Measurements from ENCODE around the gene HINT3.
"Not testable (repeated sequence)": the region's sequence is repeated elsewhere in the genome, so short reads cannot be mapped to it uniquely, and the experiment has no call there.

The HINT3 gene

DNA sequence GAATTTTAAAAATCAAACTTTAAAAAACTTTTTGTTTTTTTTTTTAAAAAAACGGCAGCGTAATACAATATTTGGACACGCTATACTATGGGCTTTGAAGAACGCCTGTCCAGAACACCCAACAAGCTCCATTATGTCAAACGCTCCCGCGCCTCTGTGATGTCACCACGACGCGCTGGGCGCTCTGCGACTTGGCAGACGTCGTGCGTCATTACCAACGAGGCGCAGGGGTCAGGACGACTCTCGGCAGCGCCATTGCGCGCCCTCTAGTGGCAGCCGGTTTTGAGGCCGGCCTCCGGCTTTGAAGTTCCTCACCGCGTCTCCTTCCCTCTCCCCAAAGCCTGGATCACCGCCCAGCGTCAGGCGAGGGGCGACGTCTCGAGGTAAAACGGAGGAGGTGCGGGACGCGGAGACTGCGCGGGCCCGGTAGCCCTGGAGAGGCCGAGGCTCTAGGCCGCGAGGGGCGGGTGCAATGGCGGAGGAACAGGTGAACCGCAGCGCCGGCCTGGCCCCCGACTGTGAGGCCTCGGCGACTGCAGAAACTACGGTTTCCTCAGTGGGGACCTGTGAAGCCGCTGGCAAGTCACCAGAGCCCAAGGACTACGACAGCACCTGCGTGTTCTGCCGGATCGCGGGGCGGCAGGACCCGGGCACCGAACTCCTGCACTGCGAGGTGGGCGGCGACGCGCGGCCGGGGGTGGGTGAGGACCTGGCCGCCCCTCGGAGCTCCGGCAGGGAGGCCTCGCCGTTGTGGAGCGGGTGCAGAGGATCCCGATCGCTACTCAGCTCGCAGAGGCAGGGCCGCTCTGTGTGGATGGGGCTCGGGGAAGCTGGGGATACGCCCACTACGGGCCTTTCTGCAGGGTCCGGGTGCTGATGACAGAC lies at the start of gene HINT3:
Gene HINT3, plus strand, starts transcription at position 265 of the 885 bp plus-strand sequence. Its CDS starts 208 bp downstream, at position 473.
- DNase-seq, result peak; percentile 100

DNA sequence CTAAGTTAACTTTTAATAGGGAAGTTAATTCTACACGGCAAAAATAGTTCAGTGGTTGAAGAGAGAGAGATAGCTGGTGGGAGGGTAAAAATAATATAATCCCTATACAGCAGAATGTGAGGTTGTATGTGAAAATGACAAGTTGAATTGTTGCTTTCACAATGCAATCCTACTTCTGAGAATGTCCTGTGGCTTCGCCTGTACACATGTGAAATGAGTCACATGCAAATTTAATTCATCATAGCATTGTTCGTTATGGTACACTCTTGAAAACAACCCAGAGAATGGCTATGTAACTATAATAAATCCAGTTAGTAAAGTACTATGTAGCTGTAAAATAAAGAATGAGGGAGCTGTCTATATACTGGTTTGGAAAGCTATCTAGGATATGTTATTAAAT lies 46.0 kb upstream of the HINT3 start:
- DNase-seq, result no peak

DNA sequence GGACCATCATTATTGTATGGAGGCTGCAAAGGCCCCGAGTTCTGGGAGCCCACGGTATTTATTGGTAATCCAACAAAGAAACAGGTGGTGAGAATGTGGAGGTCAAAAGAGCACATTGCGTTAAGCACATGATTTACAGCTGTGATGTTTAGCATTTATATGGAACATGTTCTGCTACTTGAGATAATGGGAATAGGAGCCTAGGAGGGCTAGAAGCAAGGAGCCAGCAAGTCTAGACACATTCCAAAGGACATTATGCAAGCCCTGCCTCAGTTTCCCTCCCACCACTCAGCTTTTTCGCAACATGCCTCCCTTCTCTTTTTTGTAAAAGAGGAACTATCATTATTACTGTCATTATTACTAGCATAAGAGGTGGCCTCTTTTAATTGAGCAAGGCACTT lies 45.5 kb upstream of the HINT3 start:
- not testable (repeated sequence) for DNase-seq

DNA sequence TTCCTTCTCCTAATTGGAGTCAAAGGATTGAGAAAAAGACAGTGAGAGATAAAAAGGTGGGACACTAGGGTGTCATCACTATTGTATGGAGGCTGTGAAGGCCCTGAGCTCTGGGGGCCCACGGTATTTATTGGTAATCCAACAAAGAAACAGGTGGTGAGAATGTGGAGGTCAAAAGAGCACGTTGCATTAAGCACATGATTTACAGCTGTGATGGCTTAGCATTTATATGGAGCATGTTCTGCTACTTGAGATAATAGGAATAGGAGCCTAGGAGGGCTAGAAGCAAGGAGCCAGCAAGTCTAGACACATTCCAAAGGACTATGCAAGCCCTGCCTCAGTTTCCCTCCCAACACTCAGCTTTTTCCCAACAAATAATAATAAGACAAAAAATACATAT lies 44.1 kb upstream of the HINT3 start:
- not testable (repeated sequence) for DNase-seq

DNA sequence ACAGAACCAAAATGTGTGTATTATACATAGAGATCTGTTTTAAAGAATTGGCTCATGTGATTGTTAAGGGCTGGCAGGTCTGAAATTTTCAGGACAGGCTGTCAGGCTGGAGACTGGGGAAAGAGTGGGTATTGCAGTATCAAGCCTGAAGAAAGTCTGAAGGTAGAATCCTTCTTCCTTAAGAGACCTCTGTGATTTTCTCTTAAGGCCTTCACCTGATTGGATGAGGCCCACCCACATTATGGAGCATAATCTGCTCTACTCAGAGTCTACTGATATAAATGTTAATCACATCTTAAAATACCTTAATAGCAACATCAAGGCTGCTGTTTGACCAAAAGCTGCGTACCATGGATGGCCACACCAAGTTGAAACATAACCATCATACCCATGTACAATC lies 43.4 kb upstream of the HINT3 start:
- DNase-seq, result no peak

DNA sequence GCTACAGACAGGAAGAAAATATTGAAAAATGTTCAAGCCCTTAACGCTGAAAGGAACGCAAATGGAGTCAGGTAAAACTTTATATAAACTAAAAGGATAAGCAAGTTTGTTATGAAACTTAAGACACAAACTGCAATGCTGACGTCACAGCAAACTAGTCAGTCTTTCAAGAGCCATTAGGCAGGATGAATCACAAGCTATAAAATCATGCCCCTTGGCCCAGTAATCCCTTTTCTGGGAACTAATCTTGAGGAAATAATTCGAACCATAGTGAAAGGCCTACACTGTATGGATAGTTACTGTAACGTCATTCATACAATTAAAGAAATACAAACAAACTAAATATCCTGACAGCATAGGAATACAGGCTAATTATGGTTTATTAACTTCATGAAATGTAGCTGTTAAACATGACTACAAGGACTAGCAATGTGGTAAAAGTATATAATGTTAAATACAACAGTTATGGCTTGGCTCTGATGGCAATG lies 42.7 kb upstream of the HINT3 start:
- peak; percentile 12 for DNase-seq

DNA sequence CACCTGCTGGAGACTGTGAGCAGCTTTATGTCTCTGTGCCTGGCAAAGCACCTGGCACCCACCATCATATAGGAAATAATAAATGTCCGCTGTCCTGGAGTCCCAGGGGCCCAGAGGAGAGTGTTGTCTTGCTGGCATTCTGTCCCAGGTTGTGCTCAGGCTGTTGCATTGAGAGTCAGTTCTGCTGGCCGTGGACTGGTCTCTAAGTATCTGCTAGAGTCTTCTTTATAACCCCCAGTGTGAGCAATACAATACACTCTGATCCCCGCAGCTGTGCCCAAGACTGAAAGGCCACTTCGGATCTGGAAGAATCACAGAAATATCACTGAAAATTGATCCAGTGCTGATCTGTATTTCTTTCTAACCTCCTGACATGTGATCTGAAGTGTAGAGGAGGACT lies 38.3 kb upstream of the HINT3 start:
- no peak for DNase-seq

DNA sequence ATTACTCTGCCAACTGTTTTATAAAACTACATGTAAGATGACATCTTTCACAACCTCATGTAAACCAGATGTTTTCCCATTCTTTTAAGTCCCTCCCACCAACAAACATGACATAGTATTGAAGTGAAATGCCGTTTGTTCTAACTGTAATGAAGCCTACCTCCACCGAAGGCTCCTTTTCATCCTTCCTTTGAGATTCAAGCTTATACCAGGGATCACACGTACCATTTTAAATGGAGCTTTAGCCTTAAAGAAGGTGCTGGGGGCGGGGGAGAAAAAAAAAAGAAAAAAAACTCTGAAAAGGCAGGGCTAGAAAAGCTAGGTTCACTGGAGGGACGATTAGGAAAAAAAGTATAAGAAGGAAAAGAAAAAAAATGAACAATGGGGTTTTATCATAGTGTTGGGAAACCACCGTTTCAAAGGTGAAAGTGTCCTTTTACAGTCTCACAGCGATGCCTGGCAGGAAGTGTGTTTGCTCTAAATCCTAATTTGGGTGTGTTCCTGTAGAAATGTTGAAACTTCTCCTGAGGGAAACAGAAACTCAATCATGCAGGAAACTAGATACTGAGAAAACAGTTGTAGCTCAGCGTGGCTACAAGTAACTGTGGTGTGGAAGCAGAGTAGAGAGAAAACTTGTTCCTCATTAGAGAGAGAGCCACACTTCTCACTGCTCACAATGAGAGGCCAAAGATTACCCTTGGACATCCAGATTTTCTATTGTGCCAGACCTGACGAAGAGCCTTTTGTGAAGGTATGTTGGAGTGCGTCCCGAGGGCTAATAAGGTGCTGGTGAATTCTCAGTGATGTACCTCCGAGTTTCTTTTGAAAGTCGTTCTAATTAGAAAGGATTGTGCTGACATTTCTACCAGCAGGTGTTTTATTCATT lies 37.6 kb upstream of the HINT3 start:
- DNase-seq, result peak; percentile 95

DNA sequence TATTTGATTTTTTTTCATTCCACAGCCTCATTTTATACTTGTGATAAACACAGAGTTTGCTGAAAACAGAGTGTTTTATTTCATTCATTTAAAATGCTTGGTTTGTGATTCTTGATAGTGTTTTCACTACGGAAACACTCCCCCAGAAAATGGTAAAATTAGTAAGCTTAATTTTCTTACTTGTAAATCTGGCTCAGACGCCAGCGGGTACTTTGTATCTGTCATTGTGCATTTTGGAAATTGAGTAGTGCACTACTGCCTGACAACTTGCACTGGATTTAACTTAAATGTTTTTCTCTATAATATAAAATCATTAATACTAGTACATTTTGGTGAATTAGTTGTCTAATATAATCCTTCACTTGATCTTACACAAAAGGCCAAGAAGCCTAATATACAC lies 37.0 kb upstream of the HINT3 start:
- DNase-seq, result no peak

DNA sequence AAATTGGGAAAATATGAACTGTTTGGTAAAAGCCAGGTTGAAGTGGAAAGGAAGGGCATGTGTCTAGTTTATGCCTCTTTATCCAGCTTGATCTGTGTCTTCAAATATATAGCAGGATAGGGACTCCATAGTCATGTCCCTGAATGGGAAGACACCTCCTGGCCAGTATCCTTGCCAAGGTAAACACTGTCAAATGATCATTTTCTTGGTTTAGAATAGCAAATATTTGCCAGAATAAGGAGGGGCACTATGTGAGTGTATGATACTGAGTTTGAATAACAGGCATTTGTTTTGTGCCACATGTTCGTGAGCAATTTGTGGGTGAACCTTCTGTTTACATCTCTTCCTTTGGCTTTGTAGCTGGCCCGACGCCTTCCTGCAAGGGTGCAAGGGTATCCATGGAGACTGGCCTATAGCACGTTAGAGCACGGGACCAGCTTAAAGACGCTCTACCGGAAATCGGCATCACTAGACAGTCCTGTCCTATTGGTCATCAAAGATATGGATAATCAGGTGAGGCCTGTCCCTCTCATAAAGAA lies 34.2 kb upstream of the HINT3 start:
- peak; percentile 32 for DNase-seq

DNA sequence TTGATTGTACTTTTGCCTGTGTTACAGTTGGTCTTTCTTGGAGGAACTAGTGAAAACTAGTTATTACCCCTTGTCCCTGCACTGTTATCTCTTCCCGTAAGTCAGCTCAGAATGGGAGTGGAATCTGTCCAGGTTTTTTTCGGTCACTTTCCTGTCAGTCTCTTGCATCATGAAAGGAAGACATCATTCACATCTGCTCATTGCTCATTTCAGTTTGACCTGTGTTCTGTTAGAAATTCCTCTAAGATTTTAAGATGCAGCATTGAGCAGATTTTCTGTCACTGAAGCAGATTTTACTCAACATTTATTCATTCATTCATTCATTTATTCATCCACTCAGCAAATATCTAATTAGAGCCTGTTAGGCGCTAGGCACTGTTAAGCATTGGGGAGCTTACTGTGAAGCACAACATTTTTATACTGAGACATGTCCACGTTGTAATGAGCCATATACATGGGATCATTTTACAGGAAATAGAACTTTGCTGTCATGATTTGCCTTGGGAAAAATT lies 33.1 kb upstream of the HINT3 start:
- peak; percentile 86 for DNase-seq

DNA sequence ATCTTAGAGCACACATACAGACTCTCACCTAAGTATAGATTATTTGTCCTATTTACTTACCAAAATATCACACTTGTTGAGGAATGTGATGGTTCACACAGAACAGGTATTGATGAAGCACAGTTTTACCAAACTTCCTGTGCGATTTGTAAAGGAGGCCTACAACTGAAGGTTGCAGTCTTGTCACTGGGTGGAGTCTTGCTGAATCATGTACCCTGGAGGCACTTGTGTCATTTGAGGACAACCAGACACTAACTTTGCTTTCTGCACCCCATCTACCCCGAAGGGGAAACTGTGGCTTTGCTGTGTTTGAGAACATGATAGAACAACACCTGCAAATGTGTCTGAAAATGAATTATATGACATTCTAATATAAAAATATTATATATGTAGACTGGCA lies 32.4 kb upstream of the HINT3 start:
- peak; percentile 77 for DNase-seq

DNA sequence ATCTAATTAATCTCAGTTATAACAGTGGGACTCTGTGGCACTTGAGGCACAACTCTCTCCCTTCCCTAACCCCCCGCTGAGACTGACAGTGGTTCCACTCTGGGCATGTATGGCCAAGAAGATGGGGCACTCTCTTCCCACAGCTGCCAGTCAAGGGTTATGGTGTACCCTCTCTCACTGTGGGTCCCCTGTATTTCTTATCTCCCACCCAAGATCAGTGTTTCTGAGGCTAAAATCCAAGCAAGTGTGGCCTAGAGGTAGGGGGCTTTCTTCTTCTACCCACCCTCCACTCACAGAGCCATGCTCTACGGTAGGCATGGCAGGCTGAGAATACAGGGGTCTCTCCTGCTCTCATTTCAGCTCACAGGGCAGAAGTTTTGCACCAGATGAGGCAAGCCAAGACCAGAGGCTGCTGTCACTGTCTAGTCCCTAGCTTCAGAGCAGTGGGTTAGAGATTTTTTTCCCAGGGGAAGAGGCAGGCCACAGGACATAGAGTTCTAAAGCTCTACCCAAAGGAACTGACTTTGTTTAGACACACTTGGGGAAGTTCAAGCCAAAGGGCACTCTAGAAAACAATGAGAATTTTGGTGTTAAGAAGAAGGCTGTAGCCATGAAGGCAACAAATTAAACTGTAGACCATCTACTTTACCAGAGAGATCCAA lies 31.7 kb upstream of the HINT3 start:
- no peak for DNase-seq

DNA sequence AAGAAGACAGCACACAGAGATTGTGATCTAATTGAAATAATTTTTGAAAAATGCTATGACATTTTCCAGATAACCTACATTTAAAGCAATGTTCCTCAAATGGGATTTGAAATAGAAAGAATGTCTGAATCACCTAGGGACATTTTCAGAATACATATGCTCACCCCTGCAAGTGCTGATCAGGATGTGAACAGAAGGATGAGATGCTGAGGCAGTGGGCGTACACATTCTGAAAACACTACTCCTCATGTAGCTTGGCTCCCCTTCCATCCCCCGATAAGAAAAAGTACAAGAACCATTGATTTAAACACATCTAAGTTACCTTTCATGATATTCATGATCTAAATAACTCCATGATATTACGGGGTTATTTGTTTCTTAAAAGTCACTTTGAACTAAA lies 29.9 kb upstream of the HINT3 start:
- DNase-seq, result no peak

DNA sequence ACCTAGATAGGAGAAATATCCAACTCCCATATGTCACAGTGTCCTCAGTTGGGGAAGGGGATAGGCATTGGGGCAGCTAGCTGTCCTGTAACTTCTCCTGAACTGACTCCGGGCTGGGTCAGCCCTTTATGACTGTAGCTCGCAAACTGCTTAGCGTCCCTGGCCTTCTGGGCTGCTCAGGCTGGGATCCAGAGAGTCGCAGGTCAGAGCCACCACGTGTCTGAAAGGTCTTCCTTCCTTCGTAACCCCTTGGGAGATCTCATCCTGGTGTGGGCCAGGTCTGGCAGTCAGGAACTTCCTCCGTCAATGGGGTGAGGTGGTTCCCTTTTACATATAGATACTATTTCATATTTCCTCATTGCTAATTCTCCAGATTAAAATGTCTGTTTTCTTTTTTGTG lies 28.8 kb upstream of the HINT3 start:
- no peak for DNase-seq

DNA sequence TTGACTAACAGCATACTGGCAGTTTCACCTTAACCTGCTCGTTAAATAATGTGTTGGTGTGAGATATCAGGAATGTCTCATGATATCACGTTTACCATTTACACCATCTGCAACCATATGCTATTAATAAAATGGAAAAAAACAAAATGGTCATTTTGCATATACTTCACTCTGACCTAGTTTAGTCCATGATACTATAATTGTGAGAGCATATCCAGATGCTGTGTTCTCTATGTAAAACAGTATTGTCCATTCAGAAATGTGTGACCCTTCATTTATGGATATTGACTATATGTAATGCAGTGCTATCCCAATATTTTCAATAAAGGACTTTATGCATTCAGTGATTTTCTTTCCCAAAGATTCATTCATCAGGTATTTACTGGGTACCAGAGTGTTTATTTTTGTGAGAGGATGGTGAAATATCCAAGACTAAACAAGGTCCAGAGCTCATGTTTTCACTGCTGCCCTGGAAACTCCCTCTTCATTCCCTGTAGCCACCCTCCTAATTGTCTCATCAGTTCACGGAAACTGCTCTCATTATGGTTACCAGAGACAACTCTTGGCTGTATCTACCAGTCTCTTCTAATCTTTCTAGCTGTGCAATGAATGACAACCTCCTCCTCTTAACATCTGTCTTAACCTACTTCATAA lies 25.7 kb upstream of the HINT3 start:
- DNase-seq, result no peak

DNA sequence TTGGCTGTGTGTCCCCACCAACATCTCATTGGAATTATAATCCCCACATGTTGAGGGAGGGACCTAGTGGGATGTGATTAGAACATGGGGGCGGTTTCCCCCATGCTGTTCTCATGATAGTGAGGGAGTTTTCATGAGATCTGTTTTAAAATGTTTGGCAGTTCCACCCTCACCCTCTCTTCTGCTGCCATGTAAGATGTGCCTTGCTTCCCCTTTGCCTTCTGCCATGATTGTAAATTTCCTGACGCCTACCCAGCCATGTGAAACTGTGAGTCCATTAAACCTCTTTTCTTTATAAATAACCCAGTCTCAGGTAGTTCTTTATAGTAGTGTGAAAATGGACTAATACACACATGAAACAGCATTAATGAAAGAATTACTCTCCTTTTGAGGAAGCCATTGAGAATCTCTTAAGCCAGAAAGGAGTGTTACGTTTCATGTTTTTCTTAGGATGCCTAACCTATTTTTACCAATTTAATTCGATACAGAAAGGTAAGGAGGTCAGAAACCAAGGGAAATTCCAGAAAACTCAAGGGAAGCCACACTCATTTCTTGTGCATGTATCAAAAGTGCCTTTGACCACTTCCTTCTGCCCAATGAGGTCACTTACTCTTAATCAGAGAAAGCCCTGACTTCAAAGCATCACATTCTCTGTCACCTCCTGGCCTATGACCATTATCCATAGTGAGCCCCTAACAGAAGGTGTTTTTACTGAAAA lies 24.7 kb upstream of the HINT3 start:
- peak; percentile 34 for DNase-seq

DNA sequence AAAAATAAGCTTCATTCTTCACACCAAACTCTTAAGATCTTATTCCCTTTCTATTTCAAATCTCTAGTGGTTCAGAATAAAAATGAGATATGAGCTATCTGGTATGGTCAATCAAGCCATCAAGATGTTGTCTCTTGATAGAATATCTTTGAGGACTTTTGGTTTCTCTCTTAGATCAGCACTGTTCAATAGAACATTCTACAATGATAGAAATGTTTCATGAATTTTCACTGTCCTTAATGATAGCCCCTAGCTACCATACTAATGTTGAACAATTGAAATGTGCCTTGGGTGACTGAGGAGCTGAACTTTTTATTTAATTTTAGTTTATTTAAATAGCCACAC lies 24.1 kb upstream of the HINT3 start:
- no peak for DNase-seq

DNA sequence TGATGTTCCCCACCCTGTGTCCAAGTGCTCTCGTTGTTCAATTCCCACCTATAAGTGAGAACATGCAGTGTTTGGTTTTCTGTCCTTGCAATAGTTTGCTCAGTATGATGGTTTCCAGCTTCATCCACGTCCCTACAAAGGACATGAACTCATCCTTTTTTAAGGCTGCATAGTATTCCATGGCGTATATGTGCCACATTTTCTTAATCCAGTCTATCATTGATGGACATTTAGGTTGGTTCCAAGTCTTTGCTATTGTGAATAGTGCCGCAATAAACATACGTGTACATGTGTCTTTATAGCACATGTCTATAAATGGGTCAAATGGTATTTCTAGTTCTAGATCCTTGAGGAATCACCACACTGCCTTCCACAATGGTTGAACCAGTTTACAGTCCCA lies 21.1 kb upstream of the HINT3 start:
- not testable (repeated sequence) for DNase-seq

DNA sequence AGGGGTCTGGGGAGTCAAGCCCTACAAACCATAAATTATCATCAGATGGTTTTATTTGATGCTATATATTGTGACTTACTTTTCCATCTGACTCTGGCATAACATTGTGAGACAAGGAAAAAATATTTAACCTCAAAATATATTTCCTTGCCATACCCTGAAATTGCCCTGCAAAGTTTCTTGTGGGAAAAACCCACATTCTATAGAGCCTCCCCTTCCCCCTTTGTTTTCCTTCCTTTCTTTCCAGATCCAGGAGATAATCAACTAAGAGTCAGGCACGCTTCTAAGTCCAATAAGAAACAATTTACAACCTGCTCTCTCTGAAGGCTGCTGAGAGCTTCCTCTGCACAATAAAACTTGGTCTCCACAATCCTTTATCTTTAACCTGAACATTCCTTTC lies 17.5 kb upstream of the HINT3 start:
- no peak for DNase-seq

DNA sequence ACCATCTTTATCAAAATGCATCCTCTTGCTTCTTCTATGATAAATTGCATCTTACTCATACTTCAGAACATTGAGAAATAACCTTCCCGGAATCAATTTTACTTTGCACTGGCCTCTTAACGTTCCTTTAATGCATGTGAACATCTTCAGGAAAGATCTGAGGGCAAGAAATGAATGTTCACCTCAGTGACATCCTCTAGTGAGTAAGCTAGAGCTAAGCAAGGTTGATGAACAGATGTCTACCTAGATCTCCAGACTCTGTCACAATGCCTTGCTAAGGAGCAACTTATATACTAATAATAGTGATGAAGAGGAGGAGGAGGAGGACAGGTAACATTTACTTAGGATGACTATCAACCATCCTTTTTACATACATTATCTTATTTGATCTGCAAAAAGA lies 16.8 kb upstream of the HINT3 start:
- no peak for DNase-seq
